Transverse colon (tissue), 4 donors: ENCODE measurements around the gene NUDCD3. TPM values are rescaled to one million over a fixed set of nuclear protein-coding genes. Genes with fewer than 3 reads are reported as not detected.

Source experiments
- DNase-seq: peaks from one replicate; pipeline ENCODE4 v3.0.0-alpha.2; 2019
- H3K27ac ChIP-seq, 4 donors: fragments of 200-600 bp; sonication (generic); 2 replicates each; pipeline ENCODE4 v1.5.1; 2016 to 2018; ENCODE audit warnings: inconsistent platforms in 4 of 4
- H3K27me3 ChIP-seq: fragments of 200-600 bp; sonication (generic); 2 replicates; pipeline ENCODE4 v1.5.1; 2017; ENCODE audit warnings: inconsistent platforms
- H3K36me3 ChIP-seq, 4 donors: fragments of 200-600 bp; sonication (generic); 2 replicates each; pipeline ENCODE4 v1.5.1; 2017 to 2019; ENCODE audit warnings: inconsistent platforms in 4 of 4
- H3K4me1 ChIP-seq, 4 donors: fragments of 200-600 bp; sonication (generic); 2 replicates each; pipeline ENCODE4 v1.5.1; 2017 to 2020; ENCODE audit warnings: inconsistent platforms in 4 of 4
- H3K4me3 ChIP-seq, 4 donors: fragments of 200-600 bp; sonication (generic); 1 replicate in 1 of 4; 2 replicates in 3 of 4; pipeline versions ENCODE4 v1.5.1 to v1.6.1; 2017 to 2019; ENCODE audit warnings: inconsistent platforms in 4 of 4
- H3K9me3 ChIP-seq, 2 donors: fragments of 200-600 bp; sonication (generic); 2 replicates each; pipeline ENCODE4 v1.5.1; 2017 to 2019; ENCODE audit warnings: inconsistent platforms in 2 of 2
- CTCF ChIP-seq, 5 experiments: fragments of 200-600 bp in 3 of 5; fragments of 450-650 bp in 2 of 5; sonication (generic) in 3 of 5; IDR thresholded peaks; 1 replicate in 2 of 5; 2 replicates in 3 of 5; pipeline ENCODE4 v1.5.1; 2016 to 2017; ENCODE audit warnings: antibody characterized with exemption in 5 of 5, inconsistent platforms in 3 of 5, mild to moderate bottlenecking in 2 of 5, moderate library complexity in 1 of 5
- EP300 ChIP-seq: sonication (generic); formaldehyde crosslinking; IDR thresholded peaks from one replicate; pipeline ENCODE4 v1.6.1; 2017; ENCODE audit warnings: antibody characterized with exemption, low read depth
- POLR2A ChIP-seq: fragments of 450-650 bp; IDR thresholded peaks from one replicate; pipeline ENCODE4 v1.6.1; 2016; ENCODE audit warnings: antibody characterized with exemption, mild to moderate bottlenecking, moderate library complexity
- POLR2AphosphoS5 ChIP-seq, 3 donors: sonication (generic); formaldehyde crosslinking; IDR thresholded peaks; one replicate each; pipeline ENCODE4 v1.6.1; 2016; ENCODE audit warnings: antibody characterized with exemption in 3 of 3
- WGBS, 2 donors: methylation state at CpG; one replicate each; pipeline ENCODE4 v1.1.5; 2018; ENCODE audit warnings: low coverage in 1 of 2; 5-methylcytosine and 5-hydroxymethylcytosine counted together
- in situ Hi-C, 4 donors: fragments of 200-750 bp; cut with MboI; loops; one replicate each; pipeline versions ENCODE4 v1.15.0 to v1.15.1; 2017; ENCODE audit warnings: low sequenced_read_pairs in 3 of 4, low pct_ligation_motif_present in 1 of 4, low pct_unique_long_range_greater_than_20kb in 1 of 4
- intact Hi-C: fragments of 100-400 bp; cut with DNase I; formaldehyde crosslinking; loops from one replicate; pipeline ENCODE4 v1.15.1; 2023; ENCODE audit warnings: low total_unique reads
- total RNA-seq, 4 donors: library from RNA; depleted of rRNA; stranded (reverse); fragments of >200 nt; gene quantifications; one replicate each; pipeline ENCODE4 v1.1.0, GENCODE V29; 2016

The NUDCD3 gene
- total RNA-seq, 4 donors from 2014 or later: 31.9 to 76.7 (median 38.6) TPM

GRCh38 chr7:44491229-44491628 lies 771 bp upstream of the NUDCD3 start:
- Histone ChIP-seq H3K27me3 (peaks cover 9% of the 10 kb centered on the region), H3K4me3 (peak overlapping the region in 3 of 4 donors; percentile 68 to 89 (median 72)), H3K27ac (peak overlapping the region; percentile 92 to 98 (median 94)), H3K4me1 (peaks cover 9 to 40% (median 29%) of the 10 kb centered on the region in 4 donors), H3K36me3 (no peaks in the 10 kb centered on the region), H3K9me3 (no peaks in the 10 kb centered on the region)
- 5 to 9% methylated on average over 3 of the region's 3 CpGs for WGBS, 2 donors
- no peak for DNase-seq
- TF ChIP-seq EP300: no peak
- TF ChIP-seq POLR2A: no peak
- no peak for TF ChIP-seq POLR2AphosphoS5 (IDR thresholded peaks at IDR 0.05)
- TF ChIP-seq CTCF (IDR thresholded peaks at IDR 0.05): no peak
- in situ Hi-C loops (loop anchor here in 2 of 4 donors (25.0 kb wide), 1 partner anchor 254 kb away; no protein-coding TSS in a partner anchor), intact Hi-C loops (no loop called here)

GRCh38 chr7:44489955-44490350 lies 505 bp downstream of the NUDCD3 start:
- in situ Hi-C loops (loop anchor here in 2 of 4 donors (25.0 kb wide), 1 partner anchor 253 kb away; no protein-coding TSS in a partner anchor), intact Hi-C loops (loop anchor here (10.0 kb wide), 1 partner anchor 255 kb away; no protein-coding TSS in a partner anchor)
- Histone ChIP-seq H3K4me1 (peaks cover 9 to 53% (median 31%) of the 10 kb centered on the region in 4 donors), H3K4me3 (peak overlapping the region; percentile 48 to 89 (median 70)), H3K36me3 (no peaks in the 10 kb centered on the region), H3K27me3 (peaks cover 4% of the 10 kb centered on the region), H3K27ac (peak overlapping the region; percentile 92 to 98 (median 94)), H3K9me3 (no peaks in the 10 kb centered on the region)
- 0% methylated on average over 19 of the region's 19 CpGs; no CpG with 5 or more reads in 1 of the 2 donors for WGBS, 2 donors
- DNase-seq: peak; percentile 49
- TF ChIP-seq CTCF (IDR thresholded peaks at IDR 0.05) (no peak), EP300 (no peak)

GRCh38 chr7:44488955-44489354 lies 1.5 kb downstream of the NUDCD3 start:
- Histone ChIP-seq H3K9me3 (no peaks in the 10 kb centered on the region), H3K4me3 (peak overlapping the region in 1 of 4 donors; percentile 89), H3K27ac (peak overlapping the region in 1 of 4 donors; percentile 94), H3K36me3 (peaks cover 0 to 10% (median under 1%) of the 10 kb centered on the region in 4 donors), H3K27me3 (no peaks in the 10 kb centered on the region), H3K4me1 (peaks cover 9 to 56% (median 31%) of the 10 kb centered on the region in 4 donors)
- intact Hi-C loops: loop anchor here (10.0 kb wide), 1 partner anchor 254 kb away; no protein-coding TSS in a partner anchor
- DNase-seq: no peak
- TF ChIP-seq POLR2A (no peak), CTCF (IDR thresholded peaks at IDR 0.05) (no peak), EP300 (no peak)
- WGBS, 2 donors: 71 to 94% methylated on average over 1 to 3 of the region's 3 CpGs
- in situ Hi-C loops: loop anchor here in 2 of 4 donors (25.0 kb wide), 1 partner anchor 252 kb away; no protein-coding TSS in a partner anchor

- Histone ChIP-seq H3K4me3 (no peak overlapping the region), H3K9me3 (no peaks in the 10 kb centered on the region), H3K36me3 (peaks cover 0 to 32% (median 12%) of the 10 kb centered on the region in 4 donors), H3K4me1 (peaks cover 9 to 56% (median 31%) of the 10 kb centered on the region in 4 donors), H3K27ac (no peak overlapping the region), H3K27me3 (no peaks in the 10 kb centered on the region)
- 88 to 93% methylated on average over 1 of the region's 1 CpG for WGBS, 2 donors
- DNase-seq: no peak
- TF ChIP-seq EP300 (no peak), POLR2AphosphoS5 (IDR thresholded peaks at IDR 0.05) (no peak), CTCF (IDR thresholded peaks at IDR 0.05) (no peak), POLR2A (no peak)
- intact Hi-C loops: loop anchor here (2.0 to 10.0 kb wide), 2 partner anchors 68 to 252 kb away; no protein-coding TSS in a partner anchor
- in situ Hi-C loops: loop anchor here in 2 of 4 donors (25.0 kb wide), 1 partner anchor 249 kb away; no protein-coding TSS in a partner anchor
These were observed 3.8 kb downstream of the NUDCD3 start for GRCh38 chr7:44486693-44487092.
